SK-N-SH (cell line): ENCODE data around the gene TMTC2.

Experiments used
- CHD2 ChIP-seq: fragments of 150-350 bp; IDR thresholded peaks from 2 replicates; pipeline ENCODE4 v1.6.1; 2018; ENCODE audit warnings: low read length; ENCODE audit not compliant: partially characterized antibody
- CTCF ChIP-seq: fragments of 200-600 bp; sonication (generic); IDR thresholded peaks from 2 replicates; pipeline ENCODE4 v1.6.1; 2017; ENCODE audit warnings: antibody characterized with exemption, mild to moderate bottlenecking, moderate library complexity
- ELF1 ChIP-seq: IDR thresholded peaks from 2 replicates; pipeline ENCODE4 v1.4.0; 2012
- EP300 ChIP-seq, 2 experiments: IDR thresholded peaks; 2 replicates each; pipeline versions ENCODE4 v1.4.0 to v1.6.1; 2012; ENCODE audit warnings: borderline replicate concordance in 1 of 2, low read depth in 1 of 2, low read length in 1 of 2
- EZH2phosphoT487 ChIP-seq: fragments of 200-600 bp; sonication (generic); IDR thresholded peaks from 2 replicates; pipeline ENCODE4 v1.6.1; 2017; ENCODE audit warnings: low read depth, mixed run types, mild to moderate bottlenecking, antibody characterized with exemption, moderate library complexity, borderline replicate concordance
- GABPA ChIP-seq: IDR thresholded peaks from 2 replicates; pipeline ENCODE4 v1.4.0; 2012; ENCODE audit warnings: low read depth, mild to moderate bottlenecking
- MAX ChIP-seq: IDR thresholded peaks from 2 replicates; pipeline ENCODE4 v1.4.0; 2012; ENCODE audit warnings: low read depth
- NFIC ChIP-seq: IDR thresholded peaks from 2 replicates; pipeline ENCODE4 v1.4.0; 2012; ENCODE audit warnings: borderline replicate concordance
- POLR2AphosphoS5 ChIP-seq: IDR thresholded peaks from 2 replicates; pipeline ENCODE4 v1.6.1; 2012; ENCODE audit warnings: low read depth, low read length
- RFX5 ChIP-seq: IDR thresholded peaks from 2 replicates; pipeline ENCODE4 v1.6.1; 2012; ENCODE audit warnings: mild to moderate bottlenecking, improper control_type of control experiment, low read length
- USF1 ChIP-seq: IDR thresholded peaks from 2 replicates; pipeline ENCODE4 v1.4.0; 2012; ENCODE audit warnings: low read depth, borderline replicate concordance
- YY1 ChIP-seq: IDR thresholded peaks from 2 replicates; pipeline ENCODE4 v1.4.0; 2012; ENCODE audit warnings: low read depth, mild to moderate bottlenecking

GRCh38 chr12:83010169-83010804, 323.6 kb downstream of the TMTC2 start:
- TF ChIP-seq POLR2AphosphoS5 (no peak), CTCF (no peak), NFIC (no peak), RFX5 (no peak), EZH2phosphoT487 (no peak), MAX (no peak), USF1 (no peak), YY1 (no peak), CHD2 (no peak), ELF1 (no peak), GABPA (no peak), EP300 (IDR thresholded peaks at IDR 0.05; ENCODE audit: borderline replicate concordance in 1 of 2, low read depth in 1 of 2, low read length in 1 of 2) (no peak)
